GM12891 (cell line): ENCODE data around the gene ABHD14A.

Source experiments
- DNase-seq: peaks from one replicate; pipeline ENCODE4 v3.0.0; 2011; ENCODE audit warnings: low spot score; ENCODE audit not compliant: insufficient read length
- FAIRE-seq: peaks from 2 replicates; lab custom pipeline; 2011; peaks lifted over from hg19 to GRCh38; lab: Jason Lieb, UNC
- PAX5 ChIP-seq: IDR thresholded peaks from 2 replicates; pipeline ENCODE4 v1.6.1; 2011; ENCODE audit warnings: low read length, moderate library complexity, mild to moderate bottlenecking; ENCODE audit not compliant: insufficient read depth, severe bottlenecking
- POLR2A ChIP-seq: IDR thresholded peaks from 2 replicates; pipeline ENCODE4 v1.6.1; 2011; ENCODE audit warnings: low read depth, low read length, control low read depth
- POLR2AphosphoS5 ChIP-seq: IDR thresholded peaks from 2 replicates; pipeline ENCODE4 v1.6.1; 2011; ENCODE audit warnings: low read depth, low read length, control low read depth
- POU2F2 ChIP-seq: IDR thresholded peaks from 2 replicates; pipeline ENCODE4 v1.6.1; 2011; ENCODE audit warnings: low read depth, mild to moderate bottlenecking, control low read depth, low read length, moderate library complexity
- SPI1 ChIP-seq: IDR thresholded peaks from 2 replicates; pipeline ENCODE4 v1.6.1; 2011; ENCODE audit warnings: low read depth, low read length, control low read depth
- TAF1 ChIP-seq: IDR thresholded peaks from 2 replicates; pipeline ENCODE4 v1.6.1; 2011; ENCODE audit warnings: low read depth, low read length, control low read depth

The ABHD14A gene

GRCh38 chr3:51933471-51934138, 41.3 kb upstream of the ABHD14A start:
- TF ChIP-seq TAF1 (no peak), PAX5 (no peak), SPI1 (no peak), POLR2A (no peak), POU2F2 (no peak), POLR2AphosphoS5 (no peak)

DNA sequence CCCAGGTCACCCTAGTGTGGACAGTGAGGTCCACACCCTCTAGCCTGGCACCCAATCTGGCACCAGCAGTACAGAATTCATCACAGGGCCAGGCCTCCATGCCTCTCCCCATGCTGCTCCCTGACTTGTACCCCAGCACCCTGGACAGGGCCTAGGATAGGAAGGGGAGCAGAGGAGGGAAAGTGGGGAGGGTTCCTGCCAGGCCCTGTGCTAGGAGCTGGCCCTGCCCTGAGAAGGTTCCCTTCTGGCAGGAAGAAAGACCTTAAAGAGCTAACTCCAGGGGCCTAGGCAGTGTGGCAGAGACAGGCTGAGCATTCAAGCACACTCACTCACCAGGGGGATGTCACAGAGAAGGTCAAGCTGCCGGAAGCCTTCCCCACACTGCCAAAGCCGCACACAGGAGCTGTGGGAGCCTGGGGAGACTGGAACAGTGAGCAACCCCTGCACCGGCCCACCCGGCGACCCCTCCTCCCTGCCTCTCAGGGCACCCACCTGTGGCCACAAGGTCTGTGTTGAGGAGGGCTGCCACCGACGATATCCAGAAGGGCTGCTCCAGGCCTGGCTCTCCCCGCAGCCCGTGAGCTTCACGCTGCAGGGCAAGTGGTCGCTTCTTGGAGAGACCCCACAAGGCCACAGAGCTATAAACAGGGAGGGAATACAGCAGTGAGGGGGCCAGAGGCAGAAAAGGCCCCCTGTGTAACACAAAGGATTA, 40.6 kb upstream of the ABHD14A start:
- no peak for TF ChIP-seq TAF1
- no peak for TF ChIP-seq POU2F2
- TF ChIP-seq POLR2AphosphoS5, result no peak
- no peak for TF ChIP-seq PAX5
- TF ChIP-seq POLR2A, result no peak
- no peak for TF ChIP-seq SPI1
- DNase-seq (no peak), FAIRE-seq (no peak)

More at GRCh38 chr3:51933471-51934138, 41.3 kb upstream of the ABHD14A start:
- FAIRE-seq (no peak), DNase-seq (no peak)

DNA sequence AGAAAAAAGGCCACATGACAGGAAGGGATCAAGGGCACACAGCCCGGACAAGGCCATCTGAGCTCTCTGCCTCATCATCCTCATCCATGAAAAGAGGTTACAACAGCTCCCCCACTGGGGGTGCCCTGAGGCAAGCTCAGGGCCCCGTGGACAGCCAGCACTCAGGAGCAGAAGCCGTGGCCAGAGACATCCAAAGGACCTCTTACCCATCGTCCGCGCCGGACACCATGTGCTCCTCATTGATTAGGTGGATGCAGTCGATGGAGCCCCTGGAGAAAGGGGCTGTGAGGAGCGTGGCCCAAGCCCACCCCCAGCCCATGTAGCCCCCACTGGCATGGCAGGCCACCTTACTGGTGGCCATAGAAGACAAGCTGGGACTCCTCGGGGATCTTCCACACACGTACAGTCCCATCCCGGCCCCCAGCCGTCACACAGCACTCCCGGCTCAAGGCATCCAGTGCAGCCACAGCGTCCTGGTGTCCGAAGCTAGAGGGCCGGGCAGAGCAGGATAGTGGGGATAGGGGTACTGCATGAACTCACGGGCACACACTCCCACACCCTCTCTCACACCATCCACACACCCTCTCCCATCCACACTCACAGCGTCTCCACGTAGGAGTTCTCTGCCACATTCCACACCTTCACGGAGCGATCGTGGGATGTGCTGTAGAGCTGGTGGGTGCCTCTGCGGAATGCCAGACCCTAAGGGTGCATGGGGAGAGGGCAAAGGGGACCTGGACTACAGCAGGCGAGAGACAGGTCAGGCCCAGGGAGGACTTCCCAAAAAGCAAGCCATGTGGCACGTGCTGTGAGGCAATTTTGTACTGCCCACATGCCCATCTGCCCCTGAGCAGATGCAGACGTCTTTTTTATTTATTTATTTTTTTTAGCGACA, 39.6 kb upstream of the ABHD14A start:
- no peak for FAIRE-seq
- TF ChIP-seq POLR2AphosphoS5, result no peak
- DNase-seq, result no peak

GRCh38 chr3:51935886-51936755, 38.7 kb upstream of the ABHD14A start:
- FAIRE-seq (no peak), DNase-seq (no peak)
- TF ChIP-seq SPI1 (no peak), PAX5 (no peak), POLR2A (no peak), TAF1 (no peak), POLR2AphosphoS5 (no peak), POU2F2 (no peak)

DNA sequence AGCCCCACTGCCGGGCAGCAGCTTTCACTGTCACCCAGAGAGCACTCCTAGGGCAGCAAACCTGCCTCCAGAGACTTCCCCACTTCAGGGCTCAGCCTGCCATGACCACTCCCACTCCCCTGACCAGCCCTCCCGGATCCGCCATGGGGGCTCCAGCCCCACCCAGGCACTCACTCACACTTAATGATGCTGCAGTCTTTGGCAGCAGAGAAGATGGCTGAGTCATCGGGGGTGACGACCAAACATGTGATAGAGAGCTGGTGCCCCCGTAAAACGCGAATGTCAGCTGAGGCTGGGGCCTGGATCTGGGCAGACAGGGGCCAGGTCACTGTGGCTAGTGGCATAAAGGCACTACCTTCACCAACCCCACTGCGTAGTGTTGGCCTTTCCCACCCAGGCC, 37.9 kb upstream of the ABHD14A start:
- TF ChIP-seq POLR2AphosphoS5, result no peak
- no peak for TF ChIP-seq PAX5
- TF ChIP-seq POU2F2, result no peak
- TF ChIP-seq TAF1, result no peak
- TF ChIP-seq POLR2A, result no peak
- TF ChIP-seq SPI1, result no peak
- FAIRE-seq, result no peak
- no peak for DNase-seq

- FAIRE-seq, result no peak
- no peak for DNase-seq
- TF ChIP-seq TAF1 (no peak), POLR2AphosphoS5 (no peak), SPI1 (no peak)
Measured at GRCh38 chr3:51937611-51938450, 37.0 kb upstream of the ABHD14A start.

DNA sequence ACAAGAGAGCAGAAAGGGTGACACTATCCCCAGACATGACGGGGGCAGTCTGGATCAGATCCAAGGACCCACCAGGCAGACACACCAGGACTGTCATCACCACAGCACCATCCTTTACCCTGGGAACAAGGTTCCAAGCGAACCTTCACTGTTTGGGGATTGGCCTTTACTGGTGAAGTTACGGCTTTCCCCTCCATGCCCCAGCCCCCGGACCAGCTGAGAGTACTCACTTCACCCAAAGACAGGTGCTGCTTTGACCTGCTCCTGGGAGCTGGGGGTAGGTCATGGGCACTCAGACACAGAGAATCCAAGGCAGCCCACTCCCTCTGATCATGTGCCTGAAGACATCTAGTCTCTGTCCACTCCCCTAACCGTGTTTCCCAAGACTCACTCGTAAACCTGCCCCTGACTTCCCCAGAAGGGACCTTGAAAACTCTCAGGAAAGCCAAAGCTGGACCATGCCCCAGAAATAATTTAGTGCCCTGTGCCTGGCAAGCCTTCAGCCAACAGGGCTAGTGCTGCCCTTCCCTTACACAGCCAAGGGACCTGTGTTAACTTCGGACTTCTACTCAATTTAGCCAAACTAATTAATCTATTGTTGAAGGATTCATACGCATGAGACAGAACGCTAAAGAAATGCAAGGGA, 36.0 kb upstream of the ABHD14A start:
- no peak for DNase-seq
- no peak for FAIRE-seq
- TF ChIP-seq PAX5 (no peak), POLR2AphosphoS5 (no peak), SPI1 (no peak), TAF1 (no peak)

- TF ChIP-seq SPI1, result no peak
- TF ChIP-seq TAF1, result no peak
- no peak for TF ChIP-seq POLR2A
- TF ChIP-seq POLR2AphosphoS5, result no peak
- TF ChIP-seq POU2F2, result no peak
- TF ChIP-seq PAX5, result no peak
- FAIRE-seq, result peak; percentile 47
- DNase-seq, result no peak
Measured at GRCh38 chr3:51940648-51941462, 34.0 kb upstream of the ABHD14A start.
